GM19043 (cell line): ENCODE measurements around the gene KLF7.

Experiments used
- ATAC-seq: cut with Tn5 transposase; IDR thresholded peaks from one replicate; pipeline ENCODE4 v1.9.1; 2021; ENCODE audit warnings: low read depth; ENCODE audit not compliant: unreplicated experiment

The KLF7 gene

DNA sequence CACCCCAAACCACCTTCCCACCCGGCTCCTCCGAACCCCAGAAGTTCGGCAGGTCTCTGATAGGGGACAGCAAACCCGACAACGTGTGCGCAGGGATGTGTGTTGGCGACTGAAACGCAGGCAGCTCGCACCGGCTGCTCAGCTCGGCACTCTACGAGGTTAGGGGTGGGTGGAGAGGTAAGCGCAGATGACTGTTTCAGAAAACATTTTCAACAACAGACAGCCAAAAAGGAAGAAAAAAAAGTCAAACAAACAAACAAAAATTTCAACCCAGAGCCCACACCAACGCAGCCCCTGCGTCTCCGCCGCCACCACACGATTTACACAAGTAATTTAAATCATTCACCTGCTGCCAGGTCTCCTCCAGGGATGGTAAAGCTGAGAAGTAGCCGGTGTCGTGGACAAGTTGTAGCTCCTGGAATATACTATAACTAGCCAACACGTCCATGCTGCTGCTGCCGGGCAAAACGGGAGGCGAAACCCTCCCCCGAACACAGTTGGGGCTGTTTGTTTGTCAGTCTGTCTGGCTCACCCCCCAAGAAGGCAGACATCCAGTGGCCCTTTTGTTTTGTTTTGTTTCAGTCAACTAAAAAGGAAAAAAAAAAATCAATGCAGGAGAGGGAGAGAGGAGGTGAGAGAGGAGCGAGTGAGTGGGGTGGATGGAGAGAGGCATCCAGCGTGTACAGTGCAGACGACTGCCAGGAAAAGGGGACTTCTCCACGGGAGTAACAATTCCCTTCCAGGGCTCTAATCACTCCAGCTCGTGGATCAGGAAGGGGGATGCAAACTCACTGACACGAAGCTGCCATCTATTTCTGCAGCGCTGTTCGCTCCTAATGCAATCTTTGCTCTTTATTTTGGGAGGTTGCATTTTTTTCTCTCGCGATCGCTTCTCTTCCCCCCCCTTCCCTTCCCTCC lies at the start of gene KLF7:
KLF7 (minus strand) TSS at position 828 of the 918 bp plus-strand sequence; CDS start at position 448, 380 bp downstream.
- no peak for ATAC-seq

DNA sequence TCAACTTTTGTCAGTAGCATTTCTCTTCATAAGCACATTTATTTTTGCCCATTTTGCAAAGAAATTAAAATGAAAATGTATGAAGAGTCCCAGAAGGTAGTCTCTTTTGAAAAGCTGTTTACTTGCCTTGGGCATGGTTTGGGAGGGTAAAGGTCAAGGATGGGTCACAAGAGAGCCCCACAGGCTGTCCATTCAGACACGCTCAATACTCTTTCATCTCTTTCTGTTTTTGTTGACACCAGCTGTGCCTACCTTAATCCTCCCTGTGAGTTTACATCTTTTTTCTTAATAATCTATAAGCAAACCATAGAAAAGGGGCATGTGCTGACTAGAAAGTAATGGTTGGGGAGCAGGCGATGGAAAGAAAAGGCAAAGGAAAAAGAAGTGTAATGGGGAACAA lies 49.6 kb upstream of the KLF7 start:
- ATAC-seq = no peak

DNA sequence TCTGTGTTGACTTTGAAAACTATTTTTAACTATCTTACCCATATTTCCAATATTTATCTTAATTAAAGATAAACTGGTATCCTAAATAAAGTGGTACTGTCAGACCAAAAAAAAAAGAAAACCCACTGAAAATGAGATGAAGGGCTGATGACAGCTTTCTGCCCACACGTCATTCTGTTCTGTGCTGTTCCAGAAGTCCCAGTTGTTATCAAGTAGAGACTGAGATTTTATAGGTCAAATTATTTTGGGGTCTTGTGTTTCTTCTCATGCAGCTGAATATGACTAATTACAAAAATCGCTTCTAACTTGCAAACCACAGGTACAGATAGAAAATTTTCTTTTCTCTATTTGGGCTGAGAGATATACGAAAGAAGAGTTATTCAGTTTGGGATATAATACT lies 48.7 kb upstream of the KLF7 start:
- no peak for ATAC-seq

- no peak for ATAC-seq
Observed at GRCh38 chr2:207206011-207206410, 40.3 kb upstream of the KLF7 start.

DNA sequence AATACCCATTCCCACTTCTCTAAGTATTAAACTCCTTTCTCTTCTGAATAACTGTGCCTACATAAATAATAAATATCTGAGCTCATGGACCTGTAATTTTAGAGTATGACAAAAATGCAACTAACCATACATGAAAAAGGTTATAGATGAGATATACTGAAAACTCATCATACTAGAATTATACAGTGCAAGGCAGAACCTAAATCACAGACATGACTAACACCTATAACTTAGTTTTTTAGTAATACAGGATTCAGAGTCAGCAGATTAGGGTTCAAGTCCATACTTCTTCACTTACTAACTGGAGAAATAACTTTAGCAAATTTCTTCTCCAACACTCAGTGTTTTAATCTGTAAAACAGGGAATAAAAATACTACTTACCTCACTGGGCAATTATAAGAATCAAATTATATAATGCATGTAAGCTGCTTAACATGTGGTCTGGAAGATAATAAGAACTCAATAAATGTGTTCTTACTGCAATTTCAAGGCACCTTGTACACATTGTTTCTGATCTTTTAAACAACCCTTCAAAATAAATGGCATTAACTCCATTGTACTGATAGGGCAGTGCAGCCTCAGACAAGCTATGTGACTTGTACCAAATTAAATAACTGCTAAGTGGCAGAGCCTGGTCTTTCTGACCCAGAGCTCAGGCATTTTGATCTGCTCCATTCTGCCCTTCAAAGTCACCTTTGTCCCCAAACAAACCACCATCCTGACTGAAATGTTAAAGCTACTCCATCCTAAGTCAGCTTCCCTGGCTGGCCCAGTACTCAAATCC lies 39.6 kb upstream of the KLF7 start:
- no peak for ATAC-seq

GRCh38 chr2:207203056-207203455 lies 37.3 kb upstream of the KLF7 start:
- ATAC-seq = no peak

- ATAC-seq = no peak
Observed at GRCh38 chr2:207202645-207203044, 36.9 kb upstream of the KLF7 start.

- ATAC-seq = no peak
Observed at GRCh38 chr2:207201416-207201815, 35.7 kb upstream of the KLF7 start.

- ATAC-seq = no peak
Observed at GRCh38 chr2:207200136-207200535, 34.4 kb upstream of the KLF7 start.

DNA sequence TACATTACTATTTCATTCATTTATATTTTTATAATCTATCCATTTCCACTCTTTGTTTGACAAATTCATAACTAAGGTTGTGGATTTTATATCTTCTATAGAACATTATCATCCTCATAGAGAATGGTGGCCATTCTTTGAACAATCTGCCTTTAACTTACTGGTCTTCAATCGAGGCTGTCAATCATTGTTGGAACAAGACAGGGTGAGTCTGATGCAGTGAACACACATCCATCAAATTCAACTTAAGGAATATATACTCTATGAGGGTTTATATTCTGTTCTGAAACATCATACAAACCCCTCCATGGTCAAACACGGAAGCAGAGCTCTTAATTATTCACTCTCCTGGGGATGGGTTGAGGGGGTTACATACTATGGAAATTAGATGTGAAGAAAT lies 28.3 kb upstream of the KLF7 start:
- ATAC-seq = no peak

GRCh38 chr2:207188626-207189419 lies 23.1 kb upstream of the KLF7 start:
- ATAC-seq = no peak

- ATAC-seq = no peak
Observed at GRCh38 chr2:207185372-207185771, 19.6 kb upstream of the KLF7 start.

- ATAC-seq = no peak
Observed at GRCh38 chr2:207184768-207185167, 19.0 kb upstream of the KLF7 start.

- ATAC-seq = no peak
Observed at GRCh38 chr2:207184348-207184747, 18.6 kb upstream of the KLF7 start.

- ATAC-seq = no peak
Observed at GRCh38 chr2:207183506-207183905, 17.8 kb upstream of the KLF7 start.

GRCh38 chr2:207182911-207183310 lies 17.2 kb upstream of the KLF7 start:
- ATAC-seq = no peak

GRCh38 chr2:207181526-207182274 lies 16.0 kb upstream of the KLF7 start:
- ATAC-seq = no peak

- ATAC-seq = no peak
Observed at GRCh38 chr2:207180741-207181140, 15.0 kb upstream of the KLF7 start.

- no peak for ATAC-seq
Observed at GRCh38 chr2:207176247-207176646, 10.5 kb upstream of the KLF7 start.

- ATAC-seq = no peak
Observed at GRCh38 chr2:207173641-207174040, 7.9 kb upstream of the KLF7 start.
